Osteocyte (in vitro differentiated cells): ENCODE measurements around the gene AFDN. TPM values are rescaled to one million over a fixed set of nuclear protein-coding genes. Genes with fewer than 3 reads are reported as not detected.

ENCODE experiments used
- DNase-seq: peaks from one replicate; pipeline ENCODE4 v3.0.0; 2021; ENCODE audit warnings: mixed read lengths; ENCODE audit not compliant: unreplicated experiment; ENCODE audit errors: extremely low spot score
- H3K27ac Mint-ChIP-seq: one replicate; pipeline ENCODE4 v1.8.0; 2021; ENCODE audit warnings: mild to moderate bottlenecking, mixed read lengths; ENCODE audit not compliant: unreplicated experiment
- H3K27me3 Mint-ChIP-seq: one replicate; pipeline ENCODE4 v1.8.0; 2021; ENCODE audit warnings: mixed read lengths; ENCODE audit not compliant: unreplicated experiment
- H3K36me3 Mint-ChIP-seq: one replicate; pipeline ENCODE4 v1.8.0; 2021; ENCODE audit warnings: mixed read lengths; ENCODE audit not compliant: unreplicated experiment
- H3K4me1 Mint-ChIP-seq: one replicate; pipeline ENCODE4 v1.8.0; 2021; ENCODE audit warnings: mixed read lengths; ENCODE audit not compliant: unreplicated experiment
- H3K4me3 Mint-ChIP-seq: one replicate; pipeline ENCODE4 v1.8.0; 2021; ENCODE audit warnings: mild to moderate bottlenecking, moderate library complexity, mixed read lengths; ENCODE audit not compliant: unreplicated experiment
- H3K9me3 Mint-ChIP-seq: one replicate; pipeline ENCODE4 v1.8.0; 2021; ENCODE audit warnings: mixed read lengths; ENCODE audit not compliant: unreplicated experiment
- total RNA-seq: library from RNA; stranded (reverse); gene quantifications from 2 replicates; pipeline ENCODE4 v1.2.1, GENCODE V29; 2021
- TF ChIP-seq, protein P1 (sequence below): fragments of 200-600 bp; sonication (generic); IDR thresholded peaks from 2 replicates; pipeline ENCODE4 v1.5.0; 2021; ENCODE audit warnings: antibody characterized with exemption, mild to moderate bottlenecking, moderate library complexity

Gene AFDN
- total RNA-seq, 1 donor from 2014 or later, result 67.3 TPM

DNA sequence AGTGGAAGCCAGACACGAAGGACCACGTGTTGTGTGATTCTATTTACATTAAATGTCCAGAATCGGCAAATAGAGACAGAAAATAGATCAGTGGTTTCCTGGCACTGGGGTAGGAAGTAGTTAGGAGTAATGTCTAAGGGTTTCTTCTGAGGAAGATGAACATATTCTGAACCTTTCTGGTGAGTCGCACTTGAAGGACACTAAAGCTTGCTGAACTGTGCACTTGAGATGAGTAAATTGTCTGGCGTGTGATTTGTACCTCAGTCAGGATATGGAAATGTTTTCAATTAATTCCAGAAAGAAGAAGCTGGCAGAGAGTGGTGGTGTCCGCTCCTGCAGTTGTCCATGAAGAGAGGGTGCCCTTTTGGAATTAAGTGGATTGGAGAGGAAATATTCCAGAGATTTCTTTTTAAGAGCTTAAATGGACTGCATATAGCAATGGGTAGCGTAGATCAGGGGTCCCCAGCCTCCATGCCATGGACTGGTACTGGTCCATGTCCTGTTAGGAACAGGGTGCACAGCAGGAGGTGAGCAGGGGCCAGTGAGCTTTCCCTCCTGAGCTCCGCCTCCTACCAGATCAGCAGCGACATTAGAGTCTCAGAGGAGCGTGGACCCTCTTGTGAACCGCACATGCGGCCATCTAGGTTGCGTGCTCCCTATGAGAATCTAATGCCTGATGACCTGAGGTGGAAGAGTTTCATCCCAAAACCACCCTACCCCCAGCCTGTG, 158.3 kb downstream of the AFDN start:
- no peak overlapping the region for H3K27ac Mint-ChIP-seq
- no peaks in the 10 kb centered on the region for H3K9me3 Mint-ChIP-seq
- no peaks in the 10 kb centered on the region for H3K27me3 Mint-ChIP-seq
- no peak overlapping the region for H3K4me3 Mint-ChIP-seq
- TF ChIP-seq, protein P1, sequence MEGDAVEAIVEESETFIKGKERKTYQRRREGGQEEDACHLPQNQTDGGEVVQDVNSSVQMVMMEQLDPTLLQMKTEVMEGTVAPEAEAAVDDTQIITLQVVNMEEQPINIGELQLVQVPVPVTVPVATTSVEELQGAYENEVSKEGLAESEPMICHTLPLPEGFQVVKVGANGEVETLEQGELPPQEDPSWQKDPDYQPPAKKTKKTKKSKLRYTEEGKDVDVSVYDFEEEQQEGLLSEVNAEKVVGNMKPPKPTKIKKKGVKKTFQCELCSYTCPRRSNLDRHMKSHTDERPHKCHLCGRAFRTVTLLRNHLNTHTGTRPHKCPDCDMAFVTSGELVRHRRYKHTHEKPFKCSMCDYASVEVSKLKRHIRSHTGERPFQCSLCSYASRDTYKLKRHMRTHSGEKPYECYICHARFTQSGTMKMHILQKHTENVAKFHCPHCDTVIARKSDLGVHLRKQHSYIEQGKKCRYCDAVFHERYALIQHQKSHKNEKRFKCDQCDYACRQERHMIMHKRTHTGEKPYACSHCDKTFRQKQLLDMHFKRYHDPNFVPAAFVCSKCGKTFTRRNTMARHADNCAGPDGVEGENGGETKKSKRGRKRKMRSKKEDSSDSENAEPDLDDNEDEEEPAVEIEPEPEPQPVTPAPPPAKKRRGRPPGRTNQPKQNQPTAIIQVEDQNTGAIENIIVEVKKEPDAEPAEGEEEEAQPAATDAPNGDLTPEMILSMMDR, result no peak
- H3K36me3 Mint-ChIP-seq, result peaks cover 1% of the 10 kb centered on the region
- peaks cover 17% of the 10 kb centered on the region for H3K4me1 Mint-ChIP-seq
- DNase-seq, result no peak

DNA sequence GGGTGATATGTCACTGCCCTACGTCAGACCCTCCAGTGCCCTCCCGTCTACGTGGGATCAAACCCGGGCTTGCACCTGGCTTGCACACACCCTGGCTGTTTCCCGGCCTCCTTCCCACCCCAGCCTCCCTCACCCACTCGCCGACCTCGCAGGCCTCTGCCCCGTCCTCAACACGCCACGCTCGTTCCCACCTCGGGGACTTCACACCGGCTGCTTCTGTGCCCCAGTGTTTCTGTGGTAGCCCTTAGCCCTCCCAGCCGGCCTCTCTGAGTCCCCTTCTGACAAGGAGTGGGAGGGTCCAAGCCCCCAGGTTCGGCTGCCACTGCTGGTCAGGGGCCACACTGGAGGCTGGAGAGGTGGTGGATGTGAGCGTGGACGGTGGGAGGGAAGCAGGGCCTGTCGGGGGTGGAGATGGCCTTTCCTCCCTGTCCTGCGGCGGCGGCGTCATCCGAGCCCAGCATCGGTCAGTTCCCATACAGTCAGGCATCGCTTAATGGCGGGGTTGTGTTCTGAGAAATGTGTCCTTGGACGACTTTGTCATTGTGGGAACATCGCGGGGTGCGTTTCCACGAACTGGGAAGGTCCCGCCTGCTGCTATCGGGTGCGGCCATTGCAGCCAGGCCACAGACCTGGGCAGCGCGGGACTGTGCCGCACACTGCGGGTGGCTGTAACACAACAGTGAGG, 159.3 kb downstream of the AFDN start:
- H3K36me3 Mint-ChIP-seq, result peaks cover 1% of the 10 kb centered on the region
- no peak overlapping the region for H3K27ac Mint-ChIP-seq
- DNase-seq, result peak; percentile 78
- H3K4me1 Mint-ChIP-seq, result peaks cover 10% of the 10 kb centered on the region
- H3K27me3 Mint-ChIP-seq, result no peaks in the 10 kb centered on the region
- no peak overlapping the region for H3K4me3 Mint-ChIP-seq
- no peaks in the 10 kb centered on the region for H3K9me3 Mint-ChIP-seq
- TF ChIP-seq, protein P1, result no peak

DNA sequence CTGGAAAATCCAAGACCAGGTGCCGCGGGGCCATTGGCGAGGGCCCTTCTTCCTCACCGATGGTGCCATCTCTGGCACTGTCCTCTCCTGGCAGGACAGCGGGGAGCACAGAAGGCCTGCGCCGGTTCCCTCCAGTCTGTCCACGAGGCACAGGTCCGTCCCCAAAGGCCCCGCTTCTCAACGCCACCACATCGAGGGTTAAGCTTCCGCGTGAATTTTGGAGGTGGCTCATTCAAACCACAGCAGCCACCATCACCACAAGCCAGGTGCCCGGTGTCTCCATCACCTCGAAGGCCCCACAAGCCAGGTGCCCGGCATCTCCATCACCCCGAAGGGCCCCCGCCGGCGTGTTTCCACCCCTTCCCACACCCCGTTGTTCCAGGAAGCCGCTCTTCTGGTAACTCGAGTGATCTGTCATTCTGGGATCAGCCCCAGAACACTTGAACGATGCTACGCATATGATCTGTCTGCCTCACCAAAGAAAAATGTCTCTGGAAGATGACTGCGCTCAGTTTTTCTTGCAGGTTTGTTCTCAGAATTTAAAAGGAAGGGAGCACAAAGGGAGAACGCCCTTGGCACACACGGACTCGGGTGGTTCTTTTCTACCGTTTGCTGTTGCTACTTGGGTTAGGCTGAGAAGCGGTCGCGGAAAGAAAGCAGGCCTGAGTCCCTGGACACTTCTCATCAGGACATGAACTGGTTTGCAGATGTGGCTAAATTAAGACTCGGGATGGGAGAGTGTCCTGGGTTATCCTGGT, 160.9 kb downstream of the AFDN start:
- peak; percentile 77 for DNase-seq

DNA sequence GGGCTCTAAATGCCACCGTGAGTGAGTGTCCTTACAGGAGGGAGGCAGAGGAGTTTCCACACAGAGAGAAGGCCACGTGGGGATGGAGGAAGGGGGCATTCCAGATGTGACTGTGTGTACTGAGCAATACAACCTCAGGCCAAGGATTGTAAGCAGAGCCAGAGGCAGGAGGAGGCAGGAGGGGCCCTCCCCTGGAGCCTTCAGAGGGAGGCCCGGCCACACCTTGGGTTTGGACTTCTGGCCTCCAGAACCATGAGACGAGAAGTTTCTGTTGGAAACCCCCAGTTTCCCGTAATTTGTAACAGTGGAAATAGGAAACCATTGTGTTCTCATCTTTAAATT, 161.4 kb downstream of the AFDN start:
- Mint-ChIP-seq H3K27me3 (no peaks in the 10 kb centered on the region), H3K4me1 (no peaks in the 10 kb centered on the region), H3K36me3 (peaks cover 1% of the 10 kb centered on the region), H3K4me3 (no peak overlapping the region), H3K9me3 (no peaks in the 10 kb centered on the region), H3K27ac (no peak overlapping the region)
- no peak for DNase-seq
- TF ChIP-seq, protein P1, result no peak

More for the DNA sequence above, 160.9 kb downstream of the AFDN start:
- H3K27ac Mint-ChIP-seq, result no peak overlapping the region
- H3K4me1 Mint-ChIP-seq, result no peaks in the 10 kb centered on the region
- no peaks in the 10 kb centered on the region for H3K9me3 Mint-ChIP-seq
- H3K4me3 Mint-ChIP-seq, result no peak overlapping the region
- H3K27me3 Mint-ChIP-seq, result no peaks in the 10 kb centered on the region
- H3K36me3 Mint-ChIP-seq, result peaks cover 1% of the 10 kb centered on the region
- TF ChIP-seq, protein P1, result no peak
